GM21528 (cell line): ENCODE results near the gene EMC9.

Experiments used
- ATAC-seq: cut with Tn5 transposase; IDR thresholded peaks from one replicate; pipeline ENCODE4 v1.9.1; 2021; ENCODE audit warnings: mild to moderate bottlenecking, moderate library complexity; ENCODE audit not compliant: unreplicated experiment, low FRiP score

The EMC9 gene

GRCh38 chr14:24093901-24094840 lies 47.2 kb downstream of the EMC9 start, which contains the start of gene PCK2:
Gene PCK2 (plus strand): TSS chr14:24094311. CDS start chr14:24094406, 95 bp downstream.
- peak; percentile 51 for ATAC-seq

GRCh38 chr14:24093207-24093900 lies 48.0 kb downstream of the EMC9 start:
- no peak for ATAC-seq

DNA sequence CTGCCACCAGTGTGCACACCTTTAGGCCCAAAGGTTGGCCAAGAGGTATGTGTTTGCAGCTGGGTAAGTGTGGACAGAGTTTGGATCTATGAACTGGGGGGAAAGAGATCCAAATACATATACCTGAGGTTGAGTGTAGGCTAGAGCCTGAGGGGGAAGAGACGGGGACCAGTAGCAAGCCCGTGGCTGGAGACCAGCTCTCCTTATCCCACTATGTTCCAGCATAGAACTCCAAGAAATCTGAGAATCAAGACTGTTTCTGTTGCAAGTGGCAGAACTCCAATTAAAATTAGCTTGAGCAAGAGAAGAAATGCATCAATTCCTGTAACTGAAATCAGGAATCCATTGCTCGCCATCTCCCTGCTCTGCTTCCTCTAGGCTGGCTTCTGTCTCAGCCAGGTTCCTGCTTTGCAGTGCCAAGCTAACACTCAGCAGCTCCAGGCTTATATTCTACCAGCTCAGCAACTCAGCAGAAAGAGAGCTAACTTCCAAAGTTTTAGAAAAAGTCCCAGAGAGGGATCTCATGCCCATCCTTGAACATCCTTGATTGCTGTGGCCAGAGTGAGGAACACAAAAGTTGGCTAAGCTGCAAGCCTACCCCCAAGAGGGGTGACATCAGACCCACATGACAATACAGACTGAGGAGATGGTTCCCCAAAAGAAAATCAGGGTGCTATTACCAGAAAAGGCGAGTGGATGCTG lies 48.7 kb downstream of the EMC9 start:
- ATAC-seq = no peak

- no peak for ATAC-seq
Measured at GRCh38 chr14:24092110-24092504, 49.3 kb downstream of the EMC9 start.

DNA sequence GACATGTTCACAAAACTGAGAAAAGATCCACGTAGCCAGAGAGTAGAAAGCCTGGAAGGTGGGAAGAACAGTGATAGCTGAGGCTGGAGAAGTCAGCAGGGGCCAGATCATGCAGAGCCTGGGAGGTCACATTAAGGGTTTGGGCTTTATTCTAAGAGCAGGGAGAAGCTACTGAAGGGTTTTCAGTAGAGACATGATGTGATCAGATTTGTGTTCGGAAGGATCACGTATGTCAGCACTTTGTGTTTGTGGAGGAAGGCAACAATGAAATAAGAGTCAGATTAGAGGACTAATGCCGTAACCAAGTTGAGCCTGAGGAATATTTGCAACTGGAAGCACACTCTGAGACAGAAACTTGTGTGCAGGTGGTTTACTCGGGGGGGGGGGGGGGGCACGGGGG lies 51.5 kb downstream of the EMC9 start:
- ATAC-seq = no peak
